Fibroblast of the aortic adventitia (primary cell): ENCODE results near the gene ARL2BP. TPM values are rescaled to one million over a fixed set of nuclear protein-coding genes. Genes with fewer than 3 reads are reported as not detected.

Source experiments
- DNase-seq: peaks from one replicate; pipeline ENCODE4 v3.0.0-alpha.2; 2010; ENCODE audit warnings: low read depth
- H3K4me3 ChIP-seq: 2 replicates; pipeline ENCODE4 v1.5.1; 2011; ENCODE audit warnings: low read depth, mild to moderate bottlenecking, control low read depth, low read length, moderate library complexity
- total RNA-seq: library from RNA; depleted of rRNA; stranded (reverse); fragments of >200 nt; gene quantifications from 2 replicates; pipeline ENCODE4 v1.2.3, GENCODE V29; 2012; ENCODE audit warnings: low replicate concordance
- TF ChIP-seq, protein P1 (sequence below): IDR thresholded peaks from 2 replicates; pipeline ENCODE4 v1.5.1; 2011; ENCODE audit warnings: mild to moderate bottlenecking, low read length, control low read depth, inconsistent platforms; ENCODE audit not compliant: insufficient read depth

The ARL2BP gene
- total RNA-seq, 1 donor, result 127 TPM

GRCh38 chr16:57297856-57298255 lies 52.8 kb downstream of the ARL2BP start:
- TF ChIP-seq, protein P1, sequence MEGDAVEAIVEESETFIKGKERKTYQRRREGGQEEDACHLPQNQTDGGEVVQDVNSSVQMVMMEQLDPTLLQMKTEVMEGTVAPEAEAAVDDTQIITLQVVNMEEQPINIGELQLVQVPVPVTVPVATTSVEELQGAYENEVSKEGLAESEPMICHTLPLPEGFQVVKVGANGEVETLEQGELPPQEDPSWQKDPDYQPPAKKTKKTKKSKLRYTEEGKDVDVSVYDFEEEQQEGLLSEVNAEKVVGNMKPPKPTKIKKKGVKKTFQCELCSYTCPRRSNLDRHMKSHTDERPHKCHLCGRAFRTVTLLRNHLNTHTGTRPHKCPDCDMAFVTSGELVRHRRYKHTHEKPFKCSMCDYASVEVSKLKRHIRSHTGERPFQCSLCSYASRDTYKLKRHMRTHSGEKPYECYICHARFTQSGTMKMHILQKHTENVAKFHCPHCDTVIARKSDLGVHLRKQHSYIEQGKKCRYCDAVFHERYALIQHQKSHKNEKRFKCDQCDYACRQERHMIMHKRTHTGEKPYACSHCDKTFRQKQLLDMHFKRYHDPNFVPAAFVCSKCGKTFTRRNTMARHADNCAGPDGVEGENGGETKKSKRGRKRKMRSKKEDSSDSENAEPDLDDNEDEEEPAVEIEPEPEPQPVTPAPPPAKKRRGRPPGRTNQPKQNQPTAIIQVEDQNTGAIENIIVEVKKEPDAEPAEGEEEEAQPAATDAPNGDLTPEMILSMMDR, result no peak
- no peak for DNase-seq
- H3K4me3 ChIP-seq, result no peak overlapping the region

DNA sequence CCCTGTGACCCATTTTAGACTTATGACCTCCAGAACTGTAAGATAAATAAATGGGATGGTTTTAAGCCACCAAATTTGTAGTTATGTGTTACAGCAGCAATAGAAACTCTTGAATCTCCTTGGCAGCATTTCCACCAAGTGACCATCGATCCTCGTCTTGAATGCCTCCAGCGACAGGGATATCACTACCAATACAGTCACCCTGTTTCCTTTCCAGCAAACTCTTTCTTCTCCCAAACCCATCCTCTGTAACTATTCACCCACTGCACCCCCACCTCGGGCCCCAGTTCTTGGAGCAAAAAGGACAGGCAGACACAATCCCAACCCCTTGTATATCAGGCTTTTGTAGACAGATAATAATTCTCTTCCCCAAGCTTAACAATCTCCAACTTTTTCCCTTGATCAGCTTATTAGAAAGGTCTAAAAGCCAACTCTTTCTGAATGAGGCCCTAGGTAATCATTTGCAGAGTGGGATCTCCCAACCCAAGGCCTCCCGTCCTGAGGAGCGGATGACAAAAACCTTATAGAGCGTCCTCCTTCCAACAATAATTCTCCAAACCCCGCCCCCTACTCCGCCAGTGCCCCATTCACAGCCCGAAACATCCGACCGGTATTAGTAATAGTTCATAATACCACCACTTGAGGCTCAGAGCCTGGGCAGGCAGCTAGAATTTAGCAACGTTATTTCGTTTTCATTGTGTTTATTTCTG lies 54.1 kb downstream of the ARL2BP start:
- TF ChIP-seq, protein P1, result no peak
- peak overlapping the region; percentile 64 for H3K4me3 ChIP-seq
- DNase-seq, result no peak

GRCh38 chr16:57299719-57300386 lies 54.8 kb downstream of the ARL2BP start:
- peak overlapping the region; percentile 64 for H3K4me3 ChIP-seq
- TF ChIP-seq, protein P1, result peak; percentile 42
- DNase-seq, result peak; percentile 98

DNA sequence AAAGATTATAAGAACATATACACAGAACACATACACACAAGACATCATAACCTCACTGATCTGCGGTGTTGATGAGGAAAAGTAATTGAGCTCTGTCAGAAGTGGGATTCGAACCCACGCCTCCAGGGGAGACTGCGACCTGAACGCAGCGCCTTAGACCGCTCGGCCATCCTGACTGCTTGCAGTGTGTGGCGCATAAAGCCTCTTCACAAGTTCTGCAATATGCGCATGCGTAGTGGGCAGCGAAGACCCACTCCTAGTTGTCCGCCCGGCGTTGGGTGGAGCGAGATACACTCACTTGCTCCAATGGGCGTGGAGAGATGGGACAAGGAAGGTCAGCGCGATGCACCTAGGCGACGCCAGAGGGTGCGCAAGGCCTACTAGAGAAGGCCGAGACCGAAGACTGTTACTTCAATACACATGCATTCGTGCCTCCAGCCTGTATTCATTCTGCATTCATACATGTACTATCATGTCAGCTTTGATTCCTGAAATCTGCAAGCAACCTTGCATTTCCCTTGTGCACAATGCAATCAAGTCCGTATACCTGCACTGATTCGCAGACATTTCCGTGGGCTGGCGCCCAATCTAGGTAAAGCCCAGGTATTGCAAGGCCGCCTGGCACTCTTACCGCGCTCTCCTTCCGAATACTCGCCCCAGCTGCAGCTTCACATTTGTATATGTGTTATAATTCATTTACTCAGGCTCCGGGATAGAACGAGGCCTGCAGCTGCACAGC lies 55.5 kb downstream of the ARL2BP start:
- peak; percentile 99 for DNase-seq
- peak overlapping the region; percentile 48 for H3K4me3 ChIP-seq
- TF ChIP-seq, protein P1, result peak; percentile 96

DNA sequence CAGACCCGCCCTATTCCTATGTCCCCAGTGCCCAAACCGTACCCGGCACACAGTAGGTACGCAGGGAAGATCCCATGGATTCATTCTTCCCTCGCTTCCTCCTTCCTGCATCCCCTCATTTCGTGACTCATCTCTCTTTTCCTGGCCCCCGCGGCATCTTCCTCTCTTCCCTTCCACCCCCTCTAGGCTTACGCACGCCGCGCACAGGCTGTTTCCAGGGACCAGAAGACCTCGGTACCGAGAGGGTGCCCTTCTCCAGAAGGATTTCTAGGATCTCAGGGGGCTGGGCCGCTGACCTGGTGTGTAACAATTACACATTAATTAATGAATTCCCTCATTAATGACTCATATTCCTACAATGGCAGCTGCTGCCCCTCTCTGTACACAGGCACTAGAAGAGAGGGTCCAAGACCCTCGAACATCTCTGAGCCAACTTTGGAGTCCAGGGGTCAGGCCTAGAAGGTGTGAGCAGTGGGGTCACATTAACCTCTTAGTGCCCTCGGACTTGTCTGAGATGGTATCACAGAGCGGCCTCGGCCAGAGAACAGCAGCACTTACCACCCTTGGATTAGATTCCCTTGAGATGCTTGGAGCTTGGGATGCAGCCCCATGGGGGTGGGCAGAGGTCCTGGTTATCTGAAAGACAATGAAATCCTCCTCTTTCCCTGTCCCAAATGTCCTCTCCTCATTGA lies 56.2 kb downstream of the ARL2BP start:
- H3K4me3 ChIP-seq, result no peak overlapping the region
- no peak for DNase-seq
- TF ChIP-seq, protein P1, result no peak

Other genes starting within 250 kb of the ARL2BP start
- 5.6 and 20.3 TPM in 2 replicates for gene CPNE2, start 152.7 kb upstream of the ARL2BP start, total RNA-seq
- 61.7 and 71.5 TPM in 2 replicates for gene PSME3IP1, start 59.2 kb upstream of the ARL2BP start, total RNA-seq
- gene RSPRY1, start 58.9 kb upstream of the ARL2BP start, total RNA-seq, result 27.5 and 49.8 TPM in 2 replicates
- under 0.01 TPM in 1 of 2 replicates, not detected in the other for gene PLLP, start 39.4 kb downstream of the ARL2BP start, total RNA-seq
- not detected in 2 replicates for gene CCL22, start 113.5 kb downstream of the ARL2BP start, total RNA-seq
- gene CX3CL1, start 127.2 kb downstream of the ARL2BP start, total RNA-seq, result 0.18 and 0.33 TPM in 2 replicates
- not detected in 2 replicates for gene CCL17, start 159.5 kb downstream of the ARL2BP start, total RNA-seq
- gene CIAPIN1, start 202.1 kb downstream of the ARL2BP start, total RNA-seq, result 39.3 and 53.9 TPM in 2 replicates
- gene COQ9, start 202.2 kb downstream of the ARL2BP start, total RNA-seq, result 30.9 and 40.0 TPM in 2 replicates
- gene POLR2C, start 217.4 kb downstream of the ARL2BP start, total RNA-seq, result 26.1 and 76.6 TPM in 2 replicates
- gene DOK4, start 241.2 kb downstream of the ARL2BP start, total RNA-seq, result 19.5 and 29.6 TPM in 2 replicates